OCI-LY3 (cell line): ENCODE data around the gene LIPJ.

ENCODE experiments used
- H2AFZ ChIP-seq: fragments of 200-600, 300-600 bp; shearing (Covaris generic); 2 replicates; pipeline ENCODE4 v1.6.0; 2014; ENCODE audit warnings: antibody characterized with exemption, low read depth, low read length
- H3K27ac ChIP-seq: fragments of 200-600, 300-600 bp; sonication (generic); 2 replicates; pipeline ENCODE4 v1.5.1; 2014; ENCODE audit warnings: mild to moderate bottlenecking, low read length, moderate library complexity, mixed read lengths
- H3K27me3 ChIP-seq: fragments of 200-600, 300-600 bp; sonication (generic); 2 replicates; pipeline ENCODE4 v1.6.1; 2014; ENCODE audit warnings: low read depth, low read length, mixed read lengths
- H3K36me3 ChIP-seq: fragments of 200-600, 300-600 bp; sonication (generic); replicated peaks from 2 replicates; pipeline ENCODE3; 2014; ENCODE audit warnings: low read depth, low read length, mixed read lengths
- H3K4me1 ChIP-seq: fragments of 300-600, 200-600 bp; sonication (generic); 2 replicates; pipeline ENCODE4 v1.6.1; 2014; ENCODE audit warnings: low read length, mixed read lengths
- H3K4me2 ChIP-seq: fragments of 200-600, 300-600 bp; sonication (generic); 2 replicates; pipeline ENCODE4 v1.6.1; 2014; ENCODE audit warnings: low read length, mixed read lengths
- H3K4me3 ChIP-seq: fragments of 300-600, 200-600 bp; sonication (generic); 2 replicates; pipeline ENCODE4 v1.5.1; 2014; ENCODE audit warnings: antibody characterized with exemption, mild to moderate bottlenecking, low read length, moderate library complexity
- H3K79me2 ChIP-seq: fragments of 300-600, 200-600 bp; shearing (Covaris generic); 2 replicates; pipeline ENCODE4 v1.6.1; 2014; ENCODE audit warnings: mild to moderate bottlenecking, low read length, mixed read lengths
- H3K9ac ChIP-seq: fragments of 300-600, 200-600 bp; shearing (Covaris generic); 2 replicates; pipeline ENCODE4 v1.6.0; 2014; ENCODE audit warnings: mild to moderate bottlenecking, low read length, moderate library complexity
- H3K9me3 ChIP-seq: fragments of 200-600, 300-600 bp; shearing (Covaris generic); 2 replicates; pipeline ENCODE4 v1.6.1; 2014; ENCODE audit warnings: low read length, mixed read lengths; ENCODE audit not compliant: insufficient read depth
- H4K20me1 ChIP-seq: fragments of 200-600, 300-600 bp; sonication (generic); 2 replicates; pipeline ENCODE4 v1.6.1; 2016; ENCODE audit warnings: low read length, mixed read lengths; ENCODE audit not compliant: insufficient read depth
- CTCF ChIP-seq: fragments of 200-600, 300-600 bp; sonication (generic); IDR thresholded peaks from 2 replicates; pipeline ENCODE4 v1.5.1; 2014; ENCODE audit warnings: antibody characterized with exemption, low read length, low read depth
- EZH2phosphoT487 ChIP-seq: fragments of 200-600 bp; shearing (Covaris generic); IDR thresholded peaks from 2 replicates; pipeline ENCODE4 v1.6.1; 2018; ENCODE audit warnings: antibody characterized with exemption, mixed run types, low read depth

The LIPJ gene

GRCh38 chr10:88592906-88593305 lies 6.3 kb downstream of the LIPJ start:
- Histone ChIP-seq H3K27me3 (no peaks in the 10 kb centered on the region), H4K20me1 (no peaks in the 10 kb centered on the region), H3K79me2 (no peaks in the 10 kb centered on the region)

GRCh38 chr10:88594482-88594881 lies 7.9 kb downstream of the LIPJ start:
- Histone ChIP-seq H3K4me3 (no peak overlapping the region), H3K9ac (no peak overlapping the region), H3K79me2 (no peaks in the 10 kb centered on the region), H3K9me3 (no peaks in the 10 kb centered on the region), H3K4me1 (peaks cover 21% of the 10 kb centered on the region), H2AFZ (no peak overlapping the region), H3K4me2 (no peak overlapping the region), H4K20me1 (no peaks in the 10 kb centered on the region), H3K36me3 (no peaks in the 10 kb centered on the region), H3K27ac (no peak overlapping the region), H3K27me3 (no peaks in the 10 kb centered on the region)
- TF ChIP-seq EZH2phosphoT487 (no peak), CTCF (no peak)

More at GRCh38 chr10:88592906-88593305, 6.3 kb downstream of the LIPJ start:
- Histone ChIP-seq H3K9ac (no peak overlapping the region), H3K4me1 (peaks cover 13% of the 10 kb centered on the region), H3K27ac (no peak overlapping the region), H3K36me3 (no peaks in the 10 kb centered on the region), H2AFZ (no peak overlapping the region), H3K4me3 (no peak overlapping the region), H3K9me3 (no peaks in the 10 kb centered on the region), H3K4me2 (no peak overlapping the region)
- TF ChIP-seq CTCF (no peak), EZH2phosphoT487 (no peak)

GRCh38 chr10:88598055-88598454 lies 11.5 kb downstream of the LIPJ start:
- Histone ChIP-seq H3K4me2 (peak overlapping the region; percentile 63), H2AFZ (no peak overlapping the region), H3K36me3 (no peaks in the 10 kb centered on the region), H3K9me3 (no peaks in the 10 kb centered on the region), H3K9ac (no peak overlapping the region), H3K79me2 (no peaks in the 10 kb centered on the region), H3K4me3 (no peak overlapping the region), H3K4me1 (peaks cover 18% of the 10 kb centered on the region), H3K27me3 (no peaks in the 10 kb centered on the region), H4K20me1 (no peaks in the 10 kb centered on the region), H3K27ac (peak overlapping the region; percentile 78)
- TF ChIP-seq EZH2phosphoT487 (no peak), CTCF (no peak)

- Histone ChIP-seq H4K20me1 (no peaks in the 10 kb centered on the region), H3K4me3 (peak overlapping the region; percentile 25), H3K9ac (peak overlapping the region; percentile 8; the same call in 1 of the 2 replicates), H2AFZ (0 out of 2 replicates have a peak overlapping the region, but pooled peaks have one; percentile 45), H3K4me2 (peak overlapping the region; percentile 59), H3K27me3 (no peaks in the 10 kb centered on the region), H3K4me1 (peaks cover 25% of the 10 kb centered on the region), H3K79me2 (no peaks in the 10 kb centered on the region), H3K36me3 (no peaks in the 10 kb centered on the region), H3K9me3 (no peaks in the 10 kb centered on the region), H3K27ac (peak overlapping the region; percentile 57)
- no peak for TF ChIP-seq EZH2phosphoT487
Observed at GRCh38 chr10:88608052-88608732, 21.6 kb downstream of the LIPJ start.
